Vagina (tissue), 2 donors: ENCODE measurements around the gene SNRPE.

Source experiments
- CTCF ChIP-seq, 3 experiments: fragments of 450-650 bp in 2 of 3; fragments of 200-600 bp in 1 of 3; sonication (generic) in 1 of 3; IDR thresholded peaks; one replicate each; pipeline ENCODE4 v1.5.1; 2017 to 2019; ENCODE audit warnings: antibody characterized with exemption in 3 of 3, mild to moderate bottlenecking in 2 of 3, moderate library complexity in 2 of 3
- POLR2A ChIP-seq, 2 donors: fragments of 450-650 bp; IDR thresholded peaks; one replicate each; pipeline ENCODE4 v1.6.1; 2017; ENCODE audit warnings: antibody characterized with exemption in 2 of 2, mild to moderate bottlenecking in 2 of 2, moderate library complexity in 2 of 2
- POLR2AphosphoS5 ChIP-seq, 2 donors: sonication (generic); formaldehyde crosslinking; IDR thresholded peaks; one replicate each; pipeline ENCODE4 v1.9.0; 2017; ENCODE audit warnings: antibody characterized with exemption in 2 of 2, mild to moderate bottlenecking in 2 of 2, low read depth in 1 of 2; ENCODE audit not compliant: insufficient read depth in 1 of 2

GRCh38 chr1:203905275-203905674 lies 43.9 kb downstream of the SNRPE start:
- TF ChIP-seq CTCF (IDR thresholded peaks at IDR 0.05) (no peak), POLR2AphosphoS5 (IDR thresholded peaks at IDR 0.05; ENCODE audit: insufficient read depth in 1 of 2, low read depth in 1 of 2) (no peak), POLR2A (IDR thresholded peaks at IDR 0.05) (no peak)
